Loucy (cell line): ENCODE measurements around the gene TXN2.
"Not testable (repeated sequence)": the region's sequence is repeated elsewhere in the genome, so short reads cannot be mapped to it uniquely, and the experiment has no call there.

Source experiments
- H2AFZ ChIP-seq: fragments of 200-600 bp; sonication (generic); 2 replicates; pipeline ENCODE4 v1.6.0; 2016; ENCODE audit warnings: antibody characterized with exemption, mild to moderate bottlenecking, low read length, moderate library complexity
- H3F3A ChIP-seq: fragments of 200-600 bp; 2 replicates; pipeline ENCODE4 v1.6.0; 2016; ENCODE audit warnings: antibody characterized with exemption, low read depth, mild to moderate bottlenecking
- H3K27me3 ChIP-seq: fragments of 200-600 bp; sonication (generic); 2 replicates; pipeline ENCODE4 v1.6.1; 2014; ENCODE audit warnings: low read length, mild to moderate bottlenecking; ENCODE audit not compliant: insufficient read depth, poor library complexity, severe bottlenecking
- H3K36me3 ChIP-seq: fragments of 200-600 bp; sonication (generic); 2 replicates; pipeline ENCODE4 v1.6.1; 2016; ENCODE audit warnings: low read length; ENCODE audit not compliant: insufficient read depth
- H3K4me1 ChIP-seq: fragments of 200-600 bp; sonication (generic); 2 replicates; pipeline ENCODE4 v1.5.1; 2014; ENCODE audit warnings: low read length, mild to moderate bottlenecking; ENCODE audit not compliant: insufficient read depth, poor library complexity, severe bottlenecking
- H3K4me2 ChIP-seq: fragments of 200-600 bp; sonication (generic); 2 replicates; pipeline ENCODE4 v1.6.0; 2014; ENCODE audit warnings: antibody characterized with exemption, low read length, low read depth, mild to moderate bottlenecking; ENCODE audit not compliant: poor library complexity, severe bottlenecking
- H3K4me3 ChIP-seq: fragments of 200-600 bp; sonication (generic); 2 replicates; pipeline ENCODE4 v1.5.1; 2014; ENCODE audit warnings: low read length, mild to moderate bottlenecking, mixed read lengths; ENCODE audit not compliant: poor library complexity, severe bottlenecking
- H3K79me2 ChIP-seq: fragments of 200-600 bp; sonication (generic); 2 replicates; pipeline ENCODE4 v1.6.1; 2014; ENCODE audit warnings: low read length; ENCODE audit not compliant: insufficient read depth
- H3K9ac ChIP-seq: fragments of 200-600 bp; sonication (generic); 2 replicates; pipeline ENCODE4 v1.6.0; 2014; ENCODE audit warnings: mild to moderate bottlenecking, low read depth, low read length, moderate library complexity; ENCODE audit not compliant: poor library complexity, severe bottlenecking
- H3K9me2 ChIP-seq: fragments of 200-600 bp; sonication (generic); replicated peaks from 2 replicates; pipeline ENCODE4 v1.6.1; 2016; ENCODE audit warnings: low read depth, low read length, mixed read lengths
- H3K9me3 ChIP-seq: fragments of 200-600 bp; sonication (generic); 2 replicates; pipeline ENCODE4 v1.6.1; 2014; ENCODE audit warnings: mild to moderate bottlenecking, antibody characterized with exemption, low read length, low read depth; ENCODE audit not compliant: insufficient read depth
- H4K20me1 ChIP-seq: fragments of 200-600 bp; sonication (generic); 2 replicates; pipeline ENCODE4 v1.6.0; 2014; ENCODE audit warnings: antibody characterized with exemption, low read length, mild to moderate bottlenecking; ENCODE audit not compliant: insufficient read depth, poor library complexity, severe bottlenecking
- EZH2phosphoT487 ChIP-seq: fragments of 200-600 bp; IDR thresholded peaks from 2 replicates; pipeline ENCODE4 v1.6.1; 2018; ENCODE audit warnings: antibody characterized with exemption, mild to moderate bottlenecking, moderate library complexity, borderline replicate concordance
- TF ChIP-seq, protein P1 (sequence below): fragments of 200-600 bp; sonication (generic); conservative IDR thresholded peaks from 2 replicates; pipeline ENCODE4 v1.5.1; 2014; ENCODE audit warnings: mild to moderate bottlenecking, antibody characterized with exemption, low read length

The TXN2 gene

DNA sequence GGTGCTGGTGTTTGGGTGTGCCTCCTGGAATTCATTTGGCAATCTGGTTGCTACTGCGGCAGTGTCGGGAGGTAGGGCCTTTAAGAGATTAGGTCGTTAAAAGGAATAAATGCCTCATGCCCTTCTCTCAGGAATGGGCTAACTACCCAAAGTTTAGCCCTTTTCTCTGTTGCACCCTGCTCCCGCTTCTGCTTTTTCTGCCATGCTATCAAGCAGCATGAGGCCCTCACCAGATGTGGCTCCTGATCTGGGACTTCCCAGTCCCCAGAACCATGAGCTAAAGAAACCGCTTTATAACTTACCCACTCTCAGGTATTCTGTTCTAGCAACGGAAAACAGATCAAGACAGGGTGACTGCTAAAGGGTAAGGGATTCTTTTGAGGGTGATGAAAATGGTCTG lies 41.2 kb upstream of the TXN2 start:
- H3K9me3 ChIP-seq = no peaks in the 10 kb centered on the region
- peaks cover 26% of the 10 kb centered on the region for H3K79me2 ChIP-seq
- no peak overlapping the region for H2AFZ ChIP-seq
- peaks cover 40% of the 10 kb centered on the region for H4K20me1 ChIP-seq
- H3K9me2 ChIP-seq = no peaks in the 10 kb centered on the region
- no peak overlapping the region for H3K4me2 ChIP-seq
- no peaks in the 10 kb centered on the region for H3F3A ChIP-seq
- H3K9ac ChIP-seq = no peak overlapping the region
- peaks cover 14% of the 10 kb centered on the region for H3K4me1 ChIP-seq
- no peaks in the 10 kb centered on the region for H3K27me3 ChIP-seq
- H3K4me3 ChIP-seq = no peak overlapping the region
- peaks cover 88% of the 10 kb centered on the region; the same call in 1 of the 2 replicates for H3K36me3 ChIP-seq
- TF ChIP-seq EZH2phosphoT487 = no peak
- TF ChIP-seq, protein P1, sequence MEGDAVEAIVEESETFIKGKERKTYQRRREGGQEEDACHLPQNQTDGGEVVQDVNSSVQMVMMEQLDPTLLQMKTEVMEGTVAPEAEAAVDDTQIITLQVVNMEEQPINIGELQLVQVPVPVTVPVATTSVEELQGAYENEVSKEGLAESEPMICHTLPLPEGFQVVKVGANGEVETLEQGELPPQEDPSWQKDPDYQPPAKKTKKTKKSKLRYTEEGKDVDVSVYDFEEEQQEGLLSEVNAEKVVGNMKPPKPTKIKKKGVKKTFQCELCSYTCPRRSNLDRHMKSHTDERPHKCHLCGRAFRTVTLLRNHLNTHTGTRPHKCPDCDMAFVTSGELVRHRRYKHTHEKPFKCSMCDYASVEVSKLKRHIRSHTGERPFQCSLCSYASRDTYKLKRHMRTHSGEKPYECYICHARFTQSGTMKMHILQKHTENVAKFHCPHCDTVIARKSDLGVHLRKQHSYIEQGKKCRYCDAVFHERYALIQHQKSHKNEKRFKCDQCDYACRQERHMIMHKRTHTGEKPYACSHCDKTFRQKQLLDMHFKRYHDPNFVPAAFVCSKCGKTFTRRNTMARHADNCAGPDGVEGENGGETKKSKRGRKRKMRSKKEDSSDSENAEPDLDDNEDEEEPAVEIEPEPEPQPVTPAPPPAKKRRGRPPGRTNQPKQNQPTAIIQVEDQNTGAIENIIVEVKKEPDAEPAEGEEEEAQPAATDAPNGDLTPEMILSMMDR = no peak

GRCh38 chr22:36520423-36520822 lies 39.0 kb upstream of the TXN2 start:
- Histone ChIP-seq H2AFZ (no peak overlapping the region), H3K9me2 (no peaks in the 10 kb centered on the region), H3K36me3 (peaks cover 100% of the 10 kb centered on the region; the same call in 1 of the 2 replicates), H3K27me3 (no peaks in the 10 kb centered on the region), H3K4me3 (no peak overlapping the region), H3K9me3 (no peaks in the 10 kb centered on the region), H3K9ac (no peak overlapping the region), H3K4me1 (no peaks in the 10 kb centered on the region), H3K4me2 (no peak overlapping the region), H3F3A (no peaks in the 10 kb centered on the region), H3K79me2 (peaks cover 3% of the 10 kb centered on the region; the same call in 1 of the 2 replicates), H4K20me1 (peaks cover 19% of the 10 kb centered on the region)
- TF ChIP-seq EZH2phosphoT487 = no peak
- TF ChIP-seq, protein P1 = no peak

GRCh38 chr22:36519906-36520305 lies 38.5 kb upstream of the TXN2 start:
- H3F3A ChIP-seq, H3K4me1 ChIP-seq, H3K9ac ChIP-seq, H2AFZ ChIP-seq, H3K79me2 ChIP-seq, H3K4me3 ChIP-seq, H3K9me2 ChIP-seq, H3K4me2 ChIP-seq, H3K27me3 ChIP-seq, H3K9me3 ChIP-seq: not testable (repeated sequence)
- peaks cover 14% of the 10 kb centered on the region for H4K20me1 ChIP-seq
- H3K36me3 ChIP-seq = peaks cover 99% of the 10 kb centered on the region; the same call in 1 of the 2 replicates

DNA sequence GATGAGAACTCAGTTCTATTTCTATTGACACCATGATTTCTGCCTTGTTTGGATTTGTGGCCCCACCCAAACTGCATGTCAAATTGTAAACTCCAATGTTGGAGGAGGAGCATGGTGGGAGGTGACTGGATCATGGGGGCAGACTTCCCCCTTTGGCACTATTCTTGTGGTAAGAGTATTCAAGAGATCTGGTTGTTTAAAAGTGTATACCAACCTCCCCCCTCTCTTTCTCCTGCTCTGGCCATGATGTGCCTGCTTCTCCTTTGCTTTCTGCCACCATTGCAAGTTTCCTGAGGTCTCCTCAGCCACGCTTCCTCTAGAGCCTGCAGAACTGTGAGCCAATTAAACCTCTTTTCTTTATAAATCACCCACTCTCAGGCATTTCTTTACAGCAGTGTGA lies 33.3 kb upstream of the TXN2 start:
- Histone ChIP-seq H3K36me3 (peaks cover 89% of the 10 kb centered on the region; the same call in 1 of the 2 replicates), H3K79me2 (no peaks in the 10 kb centered on the region), H3K9me3 (no peaks in the 10 kb centered on the region), H3K9me2 (no peaks in the 10 kb centered on the region), H4K20me1 (peaks cover 8% of the 10 kb centered on the region), H3K4me3 (no peak overlapping the region), H3F3A (peaks cover 7% of the 10 kb centered on the region; the same call in 1 of the 2 replicates), H3K4me2 (no peak overlapping the region), H2AFZ (no peak overlapping the region), H3K4me1 (no peaks in the 10 kb centered on the region), H3K9ac (no peak overlapping the region), H3K27me3 (no peaks in the 10 kb centered on the region)
- TF ChIP-seq, protein P1 = no peak
- no peak for TF ChIP-seq EZH2phosphoT487
